ENCODE results near the gene HP. TPM values are rescaled to one million over a fixed set of nuclear protein-coding genes. Genes with fewer than 3 reads are reported as not detected.

HP gene
- total RNA-seq, 1 experiment from 2014 or later: not detected

- BruUV-seq (replicated peaks): no TSS peak
- POLR2A ChIA-PET (ENCODE audit: unreplicated experiment): interaction anchor here (0.5 kb wide), 1 partner anchor 44 kb away, joined by 3 read pairs; no protein-coding TSS in a partner anchor
- no peaks in the 10 kb centered on the region for H3K27me3 ChIP-seq (ENCODE audit: insufficient read depth, low read depth)
Observed at GRCh38 chr16:72105978-72106377, 51.7 kb downstream of the HP start.

GRCh38 chr16:72107371-72107770, 53.1 kb downstream of the HP start:
- Histone ChIP-seq H2AFZ (no peak overlapping the region), H3K9me2 (ENCODE audit: insufficient read depth) (no peaks in the 10 kb centered on the region), H3K27me3 (ENCODE audit: insufficient read depth, low read depth) (no peaks in the 10 kb centered on the region), H3K79me2 (ENCODE audit: low read depth) (no peaks in the 10 kb centered on the region), H3K9me3 (ENCODE audit: insufficient read depth, low read depth) (no peaks in the 10 kb centered on the region), H4K20me1 (ENCODE audit: insufficient read depth) (no peaks in the 10 kb centered on the region), H3K4me3 (no peak overlapping the region), H3K4me2 (no peak overlapping the region), H3K4me1 (replicated peaks; ENCODE audit: insufficient read depth) (no peaks in the 10 kb centered on the region), H3F3A (ENCODE audit: insufficient read depth, low read depth) (no peaks in the 10 kb centered on the region), H3K36me3 (ENCODE audit: low read depth) (no peaks in the 10 kb centered on the region; the same call in 1 of the 2 replicates), H3K27ac (no peak overlapping the region)
- ChIA-PET CTCF (no interaction called here), POLR2A (ENCODE audit: unreplicated experiment) (no interaction called here)
- TF ChIP-seq EZH2 (IDR thresholded peaks at IDR 0.05; ENCODE audit: low read depth): no peak
- no peak for TF ChIP-seq CTCF (conservative IDR thresholded peaks at IDR 0.05)
- no peak for DNase-seq
- no TSS peak for BruUV-seq (replicated peaks)
- intact Hi-C loops (cut with micrococcal nuclease; ENCODE audit: unreplicated experiment): no loop called here

More at GRCh38 chr16:72105978-72106377, 51.7 kb downstream of the HP start:
- no peak for DNase-seq
- TF ChIP-seq EZH2 (IDR thresholded peaks at IDR 0.05; ENCODE audit: low read depth) (no peak), CTCF (conservative IDR thresholded peaks at IDR 0.05) (no peak)
- H3K4me2 ChIP-seq: no peak overlapping the region
- H4K20me1 ChIP-seq (ENCODE audit: insufficient read depth): no peaks in the 10 kb centered on the region
- no peak overlapping the region for H3K27ac ChIP-seq
- no peaks in the 10 kb centered on the region for H3K79me2 ChIP-seq (ENCODE audit: low read depth)
- CTCF ChIA-PET: no interaction called here
- no peak overlapping the region for H2AFZ ChIP-seq
- intact Hi-C loops (cut with micrococcal nuclease; ENCODE audit: unreplicated experiment): no loop called here
- H3K9me3 ChIP-seq (ENCODE audit: insufficient read depth, low read depth): no peaks in the 10 kb centered on the region
- H3F3A ChIP-seq (ENCODE audit: insufficient read depth, low read depth): no peaks in the 10 kb centered on the region
- no peaks in the 10 kb centered on the region for H3K9me2 ChIP-seq (ENCODE audit: insufficient read depth)
- no peaks in the 10 kb centered on the region for H3K4me1 ChIP-seq (replicated peaks; ENCODE audit: insufficient read depth)
- H3K4me3 ChIP-seq: no peak overlapping the region
- peaks cover 2% of the 10 kb centered on the region; the same call in 1 of the 2 replicates for H3K36me3 ChIP-seq (ENCODE audit: low read depth)

GRCh38 chr16:72108353-72109102, 54.2 kb downstream of the HP start:
- Histone ChIP-seq H3K4me2 (no peak overlapping the region), H3K27me3 (ENCODE audit: insufficient read depth, low read depth) (no peaks in the 10 kb centered on the region), H3K9me3 (ENCODE audit: insufficient read depth, low read depth) (no peaks in the 10 kb centered on the region), H3K9me2 (ENCODE audit: insufficient read depth) (no peaks in the 10 kb centered on the region), H3K4me1 (replicated peaks; ENCODE audit: insufficient read depth) (no peaks in the 10 kb centered on the region), H3K27ac (no peak overlapping the region), H3K79me2 (ENCODE audit: low read depth) (no peaks in the 10 kb centered on the region), H4K20me1 (ENCODE audit: insufficient read depth) (no peaks in the 10 kb centered on the region), H3K36me3 (ENCODE audit: low read depth) (no peaks in the 10 kb centered on the region; the same call in 1 of the 2 replicates), H2AFZ (no peak overlapping the region), H3F3A (ENCODE audit: insufficient read depth, low read depth) (no peaks in the 10 kb centered on the region; the same call in 1 of the 2 replicates), H3K4me3 (no peak overlapping the region)
- POLR2A ChIA-PET (ENCODE audit: unreplicated experiment): no interaction called here
- TF ChIP-seq CTCF (conservative IDR thresholded peaks at IDR 0.05): no peak
- no peak for TF ChIP-seq EZH2 (IDR thresholded peaks at IDR 0.05; ENCODE audit: low read depth)
- intact Hi-C loops (cut with micrococcal nuclease; ENCODE audit: unreplicated experiment): no loop called here
- CTCF ChIA-PET: no interaction called here
- BruUV-seq (replicated peaks): no TSS peak
- DNase-seq: no peak

All from PC-9 (cell line).